ENCODE results near the gene P2RY12.

GRCh38 chr3:151394611-151395010, 10.1 kb upstream of the P2RY12 start:
- no peak for TF ChIP-seq POLR2A (IDR thresholded peaks at IDR 0.05)
- TF ChIP-seq, protein P1, sequence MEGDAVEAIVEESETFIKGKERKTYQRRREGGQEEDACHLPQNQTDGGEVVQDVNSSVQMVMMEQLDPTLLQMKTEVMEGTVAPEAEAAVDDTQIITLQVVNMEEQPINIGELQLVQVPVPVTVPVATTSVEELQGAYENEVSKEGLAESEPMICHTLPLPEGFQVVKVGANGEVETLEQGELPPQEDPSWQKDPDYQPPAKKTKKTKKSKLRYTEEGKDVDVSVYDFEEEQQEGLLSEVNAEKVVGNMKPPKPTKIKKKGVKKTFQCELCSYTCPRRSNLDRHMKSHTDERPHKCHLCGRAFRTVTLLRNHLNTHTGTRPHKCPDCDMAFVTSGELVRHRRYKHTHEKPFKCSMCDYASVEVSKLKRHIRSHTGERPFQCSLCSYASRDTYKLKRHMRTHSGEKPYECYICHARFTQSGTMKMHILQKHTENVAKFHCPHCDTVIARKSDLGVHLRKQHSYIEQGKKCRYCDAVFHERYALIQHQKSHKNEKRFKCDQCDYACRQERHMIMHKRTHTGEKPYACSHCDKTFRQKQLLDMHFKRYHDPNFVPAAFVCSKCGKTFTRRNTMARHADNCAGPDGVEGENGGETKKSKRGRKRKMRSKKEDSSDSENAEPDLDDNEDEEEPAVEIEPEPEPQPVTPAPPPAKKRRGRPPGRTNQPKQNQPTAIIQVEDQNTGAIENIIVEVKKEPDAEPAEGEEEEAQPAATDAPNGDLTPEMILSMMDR (IDR thresholded peaks at IDR 0.05), result no peak
- no peak for TF ChIP-seq EP300 (IDR thresholded peaks at IDR 0.05)

Measured in tibial nerve (tissue), 4 donors.